Calu3 (cell line): ENCODE data around the gene TSPAN9. TPM values are rescaled to one million over a fixed set of nuclear protein-coding genes. Genes with fewer than 3 reads are reported as not detected.

Experiments
- BruUV-seq: library from RNA; stranded (reverse); fragments of 400-500 nt; replicated peaks from 2 replicates; lab custom pipeline; 2021; lab: Mats Ljungman, UMichigan
- CTCF ChIA-PET: fragments of 300-600 bp; sonication (Branson Sonifier 250); formaldehyde crosslinking; loops from one replicate; lab custom pipeline; 2022; ENCODE audit warnings: antibody characterized with exemption; lab: Charles Lee
- DNase-seq: peaks from one replicate; pipeline ENCODE4 v3.0.0; 2022
- H3K27ac Mint-ChIP-seq: one replicate; pipeline ENCODE4 v1.8.0; 2022; ENCODE audit warnings: mixed read lengths; ENCODE audit not compliant: unreplicated experiment
- H3K27me3 Mint-ChIP-seq: one replicate; pipeline ENCODE4 v1.8.0; 2022; ENCODE audit warnings: mixed read lengths; ENCODE audit not compliant: unreplicated experiment
- H3K36me3 Mint-ChIP-seq: one replicate; pipeline ENCODE4 v1.8.0; 2022; ENCODE audit warnings: mild to moderate bottlenecking, moderate library complexity, mixed read lengths; ENCODE audit not compliant: insufficient read depth, unreplicated experiment
- H3K4me1 Mint-ChIP-seq: one replicate; pipeline ENCODE4 v1.8.0; 2022; ENCODE audit warnings: mild to moderate bottlenecking, low read depth, mixed read lengths; ENCODE audit not compliant: unreplicated experiment
- H3K4me3 Mint-ChIP-seq: one replicate; pipeline ENCODE4 v1.8.0; 2022; ENCODE audit warnings: mild to moderate bottlenecking, low read depth, moderate library complexity, mixed read lengths; ENCODE audit not compliant: unreplicated experiment
- H3K9me3 Mint-ChIP-seq: one replicate; pipeline ENCODE4 v1.8.0; 2022; ENCODE audit warnings: low read depth, mixed read lengths; ENCODE audit not compliant: unreplicated experiment
- intact Hi-C: fragments of 100-400 bp; cut with micrococcal nuclease; formaldehyde crosslinking; loops from one replicate; pipeline ENCODE4 v1.10.0; 2022; ENCODE audit not compliant: unreplicated experiment
- total RNA-seq: library from RNA; stranded (reverse); gene quantifications from 2 replicates; pipeline ENCODE4 v1.2.3, GENCODE V29; 2022
- TF ChIP-seq, protein P1 (sequence below): fragments of 200-600 bp; IDR thresholded peaks from one replicate; pipeline ENCODE4 v1.8.0; 2022; ENCODE audit warnings: antibody characterized with exemption; ENCODE audit not compliant: unreplicated experiment

The TSPAN9 gene
- total RNA-seq, 1 experiment from 2014 or later = 6.0 TPM

DNA sequence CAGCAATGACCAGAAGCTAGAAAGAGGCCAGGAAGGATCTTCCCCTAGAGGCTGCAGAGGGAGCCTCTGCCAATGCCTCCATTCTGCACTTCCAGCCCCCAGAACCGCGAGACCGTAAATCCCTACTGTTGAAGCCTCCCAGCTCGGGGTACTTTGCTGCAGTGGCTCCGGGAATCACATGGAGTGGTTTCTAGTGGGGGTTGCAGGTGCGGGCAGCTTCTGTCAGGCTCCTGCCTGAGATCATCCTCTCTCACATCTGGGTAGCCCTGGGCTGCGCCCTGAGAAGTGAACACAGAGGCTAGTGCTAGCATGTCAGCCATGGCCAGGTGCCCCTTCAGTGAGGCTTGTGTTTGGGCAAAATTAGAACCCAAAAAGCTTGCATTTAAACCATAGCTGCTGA lies 67.3 kb downstream of the TSPAN9 start:
- TF ChIP-seq, protein P1, sequence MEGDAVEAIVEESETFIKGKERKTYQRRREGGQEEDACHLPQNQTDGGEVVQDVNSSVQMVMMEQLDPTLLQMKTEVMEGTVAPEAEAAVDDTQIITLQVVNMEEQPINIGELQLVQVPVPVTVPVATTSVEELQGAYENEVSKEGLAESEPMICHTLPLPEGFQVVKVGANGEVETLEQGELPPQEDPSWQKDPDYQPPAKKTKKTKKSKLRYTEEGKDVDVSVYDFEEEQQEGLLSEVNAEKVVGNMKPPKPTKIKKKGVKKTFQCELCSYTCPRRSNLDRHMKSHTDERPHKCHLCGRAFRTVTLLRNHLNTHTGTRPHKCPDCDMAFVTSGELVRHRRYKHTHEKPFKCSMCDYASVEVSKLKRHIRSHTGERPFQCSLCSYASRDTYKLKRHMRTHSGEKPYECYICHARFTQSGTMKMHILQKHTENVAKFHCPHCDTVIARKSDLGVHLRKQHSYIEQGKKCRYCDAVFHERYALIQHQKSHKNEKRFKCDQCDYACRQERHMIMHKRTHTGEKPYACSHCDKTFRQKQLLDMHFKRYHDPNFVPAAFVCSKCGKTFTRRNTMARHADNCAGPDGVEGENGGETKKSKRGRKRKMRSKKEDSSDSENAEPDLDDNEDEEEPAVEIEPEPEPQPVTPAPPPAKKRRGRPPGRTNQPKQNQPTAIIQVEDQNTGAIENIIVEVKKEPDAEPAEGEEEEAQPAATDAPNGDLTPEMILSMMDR = no peak
- BruUV-seq = no TSS peak
- intact Hi-C loops = no loop called here
- H3K9me3 Mint-ChIP-seq = no peaks in the 10 kb centered on the region
- H3K4me3 Mint-ChIP-seq = no peak overlapping the region
- no peak for DNase-seq
- H3K27me3 Mint-ChIP-seq = peaks cover 53% of the 10 kb centered on the region
- H3K36me3 Mint-ChIP-seq = no peaks in the 10 kb centered on the region
- CTCF ChIA-PET = no interaction called here
- no peaks in the 10 kb centered on the region for H3K4me1 Mint-ChIP-seq
- H3K27ac Mint-ChIP-seq = no peak overlapping the region

DNA sequence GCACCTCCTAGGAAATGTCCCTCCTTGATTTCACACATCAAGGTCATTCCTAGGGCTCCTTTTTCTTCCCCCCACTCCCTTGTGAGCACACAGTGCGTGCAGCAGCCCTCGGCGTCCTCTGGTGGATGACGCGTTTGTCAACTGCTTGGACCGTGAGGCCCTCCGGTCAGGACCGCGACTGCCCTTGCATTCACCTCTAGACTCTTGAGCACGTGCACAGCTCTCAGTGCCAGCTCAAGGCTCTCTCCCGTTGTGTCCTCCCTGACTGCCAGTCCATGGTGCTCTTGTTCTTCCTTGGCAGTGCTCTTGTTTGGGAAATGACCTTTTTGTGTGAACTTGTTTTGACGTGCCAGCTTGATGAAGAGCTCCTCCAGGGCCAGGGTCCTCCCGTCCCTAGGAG lies 67.9 kb downstream of the TSPAN9 start:
- TF ChIP-seq, protein P1 = no peak
- Mint-ChIP-seq H3K27ac (no peak overlapping the region), H3K27me3 (peaks cover 53% of the 10 kb centered on the region), H3K36me3 (no peaks in the 10 kb centered on the region), H3K4me1 (no peaks in the 10 kb centered on the region), H3K9me3 (no peaks in the 10 kb centered on the region), H3K4me3 (no peak overlapping the region)
- DNase-seq = no peak
- CTCF ChIA-PET = no interaction called here
- BruUV-seq = no TSS peak
- intact Hi-C loops = no loop called here

DNA sequence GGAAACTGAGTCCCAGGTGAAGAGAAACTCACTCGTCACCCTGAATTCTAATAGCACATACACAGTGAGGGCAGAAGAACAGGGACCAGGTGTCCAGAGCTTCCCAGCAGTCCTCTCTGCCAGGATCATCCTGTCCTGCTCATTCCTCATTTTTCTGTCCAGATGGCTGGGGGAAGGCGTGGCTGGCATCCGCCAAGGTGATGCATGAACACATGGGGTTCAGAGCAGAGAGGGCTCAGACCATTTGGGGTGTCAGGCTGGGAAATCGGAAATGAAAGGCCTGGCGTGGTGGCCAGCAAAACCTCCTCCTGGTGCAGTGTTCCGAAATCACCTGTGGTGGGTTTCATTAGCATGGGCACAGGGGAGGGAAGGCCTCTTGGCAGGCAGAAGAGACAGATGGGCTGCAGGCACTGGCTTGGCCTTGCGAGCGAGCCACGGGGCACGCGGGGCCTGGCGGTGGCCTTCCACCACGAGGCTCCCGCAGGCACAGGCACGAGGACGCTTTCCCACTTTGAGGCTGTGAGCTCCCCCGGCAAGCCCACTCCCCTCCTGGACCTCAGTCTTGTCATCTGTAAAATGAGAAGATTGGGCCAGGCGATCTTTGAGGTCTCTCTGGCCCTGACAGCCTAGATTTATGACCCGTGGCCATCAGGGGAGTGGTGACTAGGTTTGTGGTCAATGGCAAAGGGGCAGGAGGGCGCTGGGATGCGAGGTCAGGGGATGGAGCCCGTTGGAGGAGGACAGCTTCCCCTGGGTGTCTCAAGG lies 68.5 kb downstream of the TSPAN9 start:
- Mint-ChIP-seq H3K27ac (no peak overlapping the region), H3K9me3 (no peaks in the 10 kb centered on the region), H3K27me3 (peaks cover 54% of the 10 kb centered on the region), H3K4me3 (no peak overlapping the region), H3K36me3 (no peaks in the 10 kb centered on the region), H3K4me1 (no peaks in the 10 kb centered on the region)
- TF ChIP-seq, protein P1 = no peak
- no peak for DNase-seq
- CTCF ChIA-PET = no interaction called here
- intact Hi-C loops = no loop called here
- no TSS peak for BruUV-seq

DNA sequence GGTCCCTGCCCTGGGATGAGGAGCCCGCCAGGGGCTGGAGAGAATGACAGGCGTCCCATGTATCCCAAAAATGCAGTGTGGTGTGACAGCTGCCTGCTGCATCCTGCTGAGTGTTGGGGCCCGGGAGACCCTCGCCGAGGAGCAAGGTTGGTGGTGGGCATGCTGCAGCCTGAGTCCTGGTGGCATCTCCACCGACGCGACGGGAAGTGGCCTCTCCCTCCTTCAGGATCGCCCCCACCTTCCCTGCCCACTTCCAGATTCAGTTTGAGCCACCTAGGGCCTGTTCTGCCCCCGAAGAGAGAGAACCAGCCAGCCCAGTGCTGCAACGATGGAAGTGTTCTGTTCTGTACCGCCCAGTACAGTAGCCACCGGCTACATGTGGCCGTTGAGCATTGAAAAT lies 70.1 kb downstream of the TSPAN9 start:
- no peak for DNase-seq
- no peaks in the 10 kb centered on the region for H3K4me1 Mint-ChIP-seq
- peaks cover 54% of the 10 kb centered on the region for H3K27me3 Mint-ChIP-seq
- no peaks in the 10 kb centered on the region for H3K9me3 Mint-ChIP-seq
- no TSS peak for BruUV-seq
- intact Hi-C loops = no loop called here
- no peak overlapping the region for H3K27ac Mint-ChIP-seq
- no peak overlapping the region for H3K4me3 Mint-ChIP-seq
- TF ChIP-seq, protein P1 = no peak
- CTCF ChIA-PET = no interaction called here
- H3K36me3 Mint-ChIP-seq = no peaks in the 10 kb centered on the region
